Fibroblast of the aortic adventitia (primary cell): ENCODE data around the gene EMILIN2. TPM values are rescaled to one million over a fixed set of nuclear protein-coding genes. Genes with fewer than 3 reads are reported as not detected.

Experiments
- DNase-seq: peaks from one replicate; pipeline ENCODE4 v3.0.0-alpha.2; 2010; ENCODE audit warnings: low read depth
- H3K4me3 ChIP-seq: 2 replicates; pipeline ENCODE4 v1.5.1; 2011; ENCODE audit warnings: low read depth, mild to moderate bottlenecking, control low read depth, low read length, moderate library complexity
- CTCF ChIP-seq: IDR thresholded peaks from 2 replicates; pipeline ENCODE4 v1.5.1; 2011; ENCODE audit warnings: mild to moderate bottlenecking, low read length, control low read depth, inconsistent platforms; ENCODE audit not compliant: insufficient read depth
- total RNA-seq: library from RNA; depleted of rRNA; stranded (reverse); fragments of >200 nt; gene quantifications from 2 replicates; pipeline ENCODE4 v1.2.3, GENCODE V29; 2012; ENCODE audit warnings: low replicate concordance

The EMILIN2 gene
- total RNA-seq, 1 donor: 11.2 TPM

GRCh38 chr18:2894131-2894840 lies 47.5 kb downstream of the EMILIN2 start:
- H3K4me3 ChIP-seq: no peak overlapping the region
- TF ChIP-seq CTCF: no peak
- no peak for DNase-seq

- no peak overlapping the region for H3K4me3 ChIP-seq
- no peak for TF ChIP-seq CTCF
- no peak for DNase-seq
These were observed 48.1 kb downstream of the EMILIN2 start for GRCh38 chr18:2894841-2895370.

GRCh38 chr18:2895391-2895790 lies 48.6 kb downstream of the EMILIN2 start:
- no peak overlapping the region for H3K4me3 ChIP-seq
- no peak for TF ChIP-seq CTCF
- no peak for DNase-seq

GRCh38 chr18:2896990-2897389 lies 50.2 kb downstream of the EMILIN2 start:
- TF ChIP-seq CTCF: no peak
- DNase-seq: no peak

GRCh38 chr18:2897448-2898185 lies 50.8 kb downstream of the EMILIN2 start:
- no peak for DNase-seq
- H3K4me3 ChIP-seq: no peak overlapping the region
- TF ChIP-seq CTCF: no peak

More at GRCh38 chr18:2896990-2897389, 50.2 kb downstream of the EMILIN2 start:
- H3K4me3 ChIP-seq: no peak overlapping the region

GRCh38 chr18:2898186-2898640 lies 51.4 kb downstream of the EMILIN2 start:
- no peak for TF ChIP-seq CTCF
- DNase-seq: no peak
- no peak overlapping the region for H3K4me3 ChIP-seq
